ENCODE measurements around the gene ABTB1. TPM values are rescaled to one million over a fixed set of nuclear protein-coding genes. Genes with fewer than 3 reads are reported as not detected.
A peak's percentile ranks its signal among the peaks of the same experiment; 100 is the strongest.

ABTB1 gene
- total and polyA plus RNA-seq, 2 experiments from 2014 or later, result 3.7 to 5.7 TPM

- no peak overlapping the region for H3K4me3 ChIP-seq
- Mint-ChIP-seq H3K27ac (no peak overlapping the region), H3K36me3 (ENCODE audit: low read depth) (peaks cover 3% of the 10 kb centered on the region; the same call in 2 of the 3 replicates), H3K27me3 (ENCODE audit: insufficient read depth, low read depth, poor library complexity) (peaks cover 28% of the 10 kb centered on the region), H3K4me1 (peaks cover 37% of the 10 kb centered on the region), H3K4me3 (peak overlapping the region; percentile 21; the same call in 2 of the 3 replicates), H3K9me3 (peaks cover 6% of the 10 kb centered on the region)
- no peak overlapping the region for H3K27ac ChIP-seq (ENCODE audit: low read depth)
- peaks cover 14% of the 10 kb centered on the region; the same call in 1 of the 2 replicates for H3K4me1 ChIP-seq (ENCODE audit: insufficient read depth)
- DNase-seq (ENCODE audit: low spot score), result no peak
- peaks cover 37% of the 10 kb centered on the region for H3K27me3 ChIP-seq (ENCODE audit: insufficient read depth)
- H2AFZ ChIP-seq, result no peak overlapping the region
- no peaks in the 10 kb centered on the region for H3K9me2 ChIP-seq (ENCODE audit: insufficient read depth)
- no peak for ATAC-seq
- H3F3A ChIP-seq (replicated peaks; ENCODE audit: low read depth), result peaks cover 5% of the 10 kb centered on the region; the same call in 1 of the 2 replicates
- 0 out of 2 replicates have a peak, but pooled peaks cover 2% of the 10 kb centered on the region for H4K20me1 ChIP-seq (replicated peaks; ENCODE audit: insufficient read depth)
- H3K4me2 ChIP-seq, result no peak overlapping the region
- no peak for TF ChIP-seq JUNB (IDR thresholded peaks at IDR 0.05; ENCODE audit: unreplicated experiment)
- no peak for TF ChIP-seq ZNF114 (CRISPR knock-in tag; IDR thresholded peaks at IDR 0.05)
- TF ChIP-seq ETS1 (IDR thresholded peaks at IDR 0.05), result no peak
- no peak for TF ChIP-seq CTCF (conservative IDR thresholded peaks at IDR 0.05; ENCODE audit: low read depth in 2 of 2)
- no peak for TF ChIP-seq POLR2AphosphoS5 (IDR thresholded peaks at IDR 0.05; ENCODE audit: low read depth)
- no peak for TF ChIP-seq EZH2 (IDR thresholded peaks at IDR 0.05; ENCODE audit: low read depth, unreplicated experiment)
- no peak for TF ChIP-seq REST (IDR thresholded peaks at IDR 0.05; ENCODE audit: unreplicated experiment)
- no peak for TF ChIP-seq ZNF331 (CRISPR knock-in tag; IDR thresholded peaks at IDR 0.05; ENCODE audit: low read depth)
- TF ChIP-seq ZNF462 (CRISPR knock-in tag; IDR thresholded peaks at IDR 0.05), result no peak
- no peak for TF ChIP-seq CREB1 (CRISPR knock-in tag; IDR thresholded peaks at IDR 0.05; ENCODE audit: low read depth)
- no peak for TF ChIP-seq NANOG (IDR thresholded peaks at IDR 0.05; ENCODE audit: borderline replicate concordance)
- no peak for TF ChIP-seq EZH2phosphoT487 (IDR thresholded peaks at IDR 0.05; ENCODE audit: unreplicated experiment)
- no peak for TF ChIP-seq STAT1 (IDR thresholded peaks at IDR 0.05; ENCODE audit: unreplicated experiment)
- H3K36me3 ChIP-seq (ENCODE audit: insufficient read depth), result no peaks in the 10 kb centered on the region; the same call in 1 of the 2 replicates
- peaks cover 4% of the 10 kb centered on the region for H3K79me2 ChIP-seq (replicated peaks; ENCODE audit: insufficient read depth)
These were observed 41.7 kb upstream of the ABTB1 start for GRCh38 chr3:127630811-127631714.
